Right lobe of liver (tissue), 6 donors: ENCODE results near the gene PITPNB. TPM values are rescaled to one million over a fixed set of nuclear protein-coding genes. Genes with fewer than 3 reads are reported as not detected.

Source experiments
- ATAC-seq, 4 donors: fragments of 200-7000 bp; cut with Tn5 transposase; one replicate each; pipeline ENCODE4 v1.9.1; 2020; ENCODE audit warnings: mild to moderate bottlenecking in 4 of 4, moderate library complexity in 4 of 4
- DNase-seq, 3 donors: peaks; one replicate each; pipeline ENCODE4 v3.0.0-alpha.2; 2020
- H3K27ac ChIP-seq, 3 donors: fragments of 200-600 bp; one replicate each; pipeline ENCODE4 v1.8.0; 2022
- H3K27me3 ChIP-seq, 2 donors: fragments of 200-600 bp; one replicate each; pipeline ENCODE4 v1.8.0; 2022
- H3K36me3 ChIP-seq, 4 donors: fragments of 200-600 bp; sonication (generic) in 1 of 4; one replicate each; pipeline versions ENCODE4 v1.5.1 to v1.8.0; 2017 to 2022; ENCODE audit warnings: control low read depth in 1 of 4
- H3K4me1 ChIP-seq, 4 donors: fragments of 200-600 bp; sonication (generic) in 1 of 4; one replicate each; pipeline versions ENCODE4 v1.5.1 to v1.8.0; 2017 to 2022; ENCODE audit warnings: control low read depth in 1 of 4
- H3K4me3 ChIP-seq, 3 donors: fragments of 200-600 bp; one replicate each; pipeline ENCODE4 v1.8.0; 2022
- H3K9me3 ChIP-seq, 4 donors: fragments of 200-600 bp; sonication (generic) in 1 of 4; one replicate each; pipeline versions ENCODE4 v1.5.1 to v1.8.0; 2017 to 2022; ENCODE audit warnings: control low read depth in 1 of 4
- CTCF ChIP-seq, 4 donors: fragments of 200-600 bp in 3 of 4; fragments of 450-650 bp in 1 of 4; IDR thresholded peaks; one replicate each; pipeline versions ENCODE4 v1.5.1 to v1.8.0; 2016 to 2022; ENCODE audit warnings: antibody characterized with exemption in 4 of 4, mild to moderate bottlenecking in 2 of 4
- POLR2A ChIP-seq: fragments of 450-650 bp; IDR thresholded peaks from one replicate; pipeline ENCODE4 v1.6.1; 2017; ENCODE audit warnings: antibody characterized with exemption, mild to moderate bottlenecking
- WGBS: methylation state at CpG from one replicate; pipeline ENCODE4 v1.1.6; 2018; ENCODE audit warnings: low coverage, low lambda C conversion rate; ENCODE audit not compliant: insufficient coverage; ENCODE audit errors: missing lambda C conversion rate; 5-methylcytosine and 5-hydroxymethylcytosine counted together
- intact Hi-C, 2 donors: fragments of 100-400 bp; cut with DNase I; formaldehyde crosslinking; loops; one replicate each; pipeline versions ENCODE4 v1.11.2 to v1.14.1; 2022
- total RNA-seq, 6 experiments: library from RNA; depleted of rRNA in 2 of 6; stranded (reverse); fragments of >200 nt in 2 of 6; fragmentation: NEBNext Ultra II Directional in 3 of 6; extraction: Animal tissue kit (Norgen Biotek cat#: 25700) in 3 of 6; gene quantifications; one replicate each; pipeline versions ENCODE4 v1.1.0 to v1.2.4, GENCODE V29; 2016 to 2023
- donor health status: DM: no; HTN: yes; CAD: no.
- donor health status: DM: no; HTN: no; CAD: no.
- donor health status: DM: no; HTN: no; CAD: no.
- donor health status: DM: no; HTN: yes; CAD: no.
- donor health status: DM: no; HTN: yes; CAD: no.

PITPNB gene
- total RNA-seq, 6 experiments from 2014 or later: 28.7 to 60.6 (median 37.6) TPM

- Histone ChIP-seq H3K4me1 (peaks cover 0 to 47% (median 20%) of the 10 kb centered on the region in 4 donors), H3K27ac (peak overlapping the region; percentile 92 to 99 (median 97)), H3K36me3 (peaks cover 0 to 6% (median 0%) of the 10 kb centered on the region in 4 donors), H3K27me3 (no peaks in the 10 kb centered on the region), H3K4me3 (peak overlapping the region; percentile 86 to 92 (median 92)), H3K9me3 (no peaks in the 10 kb centered on the region)
- ATAC-seq (peak; percentile 58 to 74 (median 62)), DNase-seq (peak; percentile 64 to 72 (median 72))
- WGBS: 0% methylated on average over 27 of the region's 60 CpGs
- intact Hi-C loops: no loop called here
- no peak for TF ChIP-seq CTCF (IDR thresholded peaks at IDR 0.05)
- no peak for TF ChIP-seq POLR2A
Measured at GRCh38 chr22:27918341-27919221, 475 bp downstream of the PITPNB start.

GRCh38 chr22:27915986-27916385 lies 3.1 kb downstream of the PITPNB start:
- ATAC-seq: no peak
- Histone ChIP-seq H3K36me3 (no peaks in the 10 kb centered on the region), H3K27me3 (no peaks in the 10 kb centered on the region), H3K27ac (no peak overlapping the region), H3K9me3 (no peaks in the 10 kb centered on the region), H3K4me1 (peaks cover 0 to 68% (median 30%) of the 10 kb centered on the region in 4 donors), H3K4me3 (no peak overlapping the region)
- no peak for DNase-seq
- intact Hi-C loops: no loop called here
- TF ChIP-seq POLR2A (no peak), CTCF (IDR thresholded peaks at IDR 0.05) (no peak)

- DNase-seq: no peak
- no peaks in the 10 kb centered on the region for H3K9me3 ChIP-seq
- intact Hi-C loops: no loop called here
Measured at GRCh38 chr22:27913162-27913741, 5.8 kb downstream of the PITPNB start.

GRCh38 chr22:27912101-27912500 lies 7.0 kb downstream of the PITPNB start:
- ATAC-seq: peak in 1 of 4 donors; percentile 35

More at GRCh38 chr22:27913162-27913741, 5.8 kb downstream of the PITPNB start:
- Histone ChIP-seq H3K4me3 (no peak overlapping the region), H3K27me3 (no peaks in the 10 kb centered on the region), H3K36me3 (peaks cover 0 to 18% (median 5%) of the 10 kb centered on the region in 4 donors), H3K4me1 (peaks cover 0 to 58% (median 30%) of the 10 kb centered on the region in 4 donors), H3K27ac (peak overlapping the region in 2 of 3 donors; percentile 63 to 68)
- no peak for TF ChIP-seq POLR2A
- TF ChIP-seq CTCF (IDR thresholded peaks at IDR 0.05): no peak
- ATAC-seq: peak; percentile 81 to 85 (median 82)

More at GRCh38 chr22:27912101-27912500, 7.0 kb downstream of the PITPNB start:
- no peak overlapping the region for H3K4me3 ChIP-seq
- no peaks in the 10 kb centered on the region for H3K27me3 ChIP-seq
- no peak for TF ChIP-seq POLR2A
- TF ChIP-seq CTCF (IDR thresholded peaks at IDR 0.05): no peak
- DNase-seq: no peak
- peak overlapping the region; percentile 12 to 68 (median 63) for H3K27ac ChIP-seq
- peaks cover 0 to 21% (median 5%) of the 10 kb centered on the region in 4 donors for H3K36me3 ChIP-seq
- intact Hi-C loops: no loop called here
- no peaks in the 10 kb centered on the region for H3K9me3 ChIP-seq
- H3K4me1 ChIP-seq: peaks cover 0 to 48% (median 21%) of the 10 kb centered on the region in 4 donors
